HCT116 (cell line): Measurements from ENCODE around the gene CD247.

Source experiments
- EGR1 ChIP-seq: IDR thresholded peaks from 2 replicates; pipeline ENCODE4 v1.6.1; 2012; ENCODE audit warnings: low read depth
- EZH2 ChIP-seq: fragments of 200-600 bp; sonication (generic); IDR thresholded peaks from 2 replicates; pipeline ENCODE4 v1.6.1; 2017; ENCODE audit warnings: antibody characterized with exemption, mixed run types
- EZH2phosphoT487 ChIP-seq: fragments of 200-600 bp; IDR thresholded peaks from 2 replicates; pipeline ENCODE4 v1.6.1; 2018; ENCODE audit warnings: antibody characterized with exemption, borderline replicate concordance
- POLR2A ChIP-seq: IDR thresholded peaks from 2 replicates; pipeline ENCODE4 v1.7.0; 2011; ENCODE audit warnings: borderline replicate concordance; ENCODE audit not compliant: insufficient read depth, insufficient read length; ENCODE audit errors: extremely low read depth
- POLR2AphosphoS5 ChIP-seq: IDR thresholded peaks from 2 replicates; pipeline ENCODE4 v1.6.1; 2011; ENCODE audit warnings: mild to moderate bottlenecking, low read depth, low read length, moderate library complexity
- SP1 ChIP-seq: IDR thresholded peaks from 2 replicates; pipeline ENCODE4 v1.6.1; 2012; ENCODE audit warnings: low read depth
- SRF ChIP-seq: IDR thresholded peaks from 2 replicates; pipeline ENCODE4 v1.6.1; 2012; ENCODE audit warnings: low read depth
- ZNF274 ChIP-seq: fragments of 200-500 bp; sonication (Bioruptor generic); IDR thresholded peaks from 2 replicates; pipeline ENCODE4 v1.6.1; 2014; ENCODE audit warnings: mild to moderate bottlenecking, low read depth, low read length, inconsistent platforms
- TF ChIP-seq, protein P1 (sequence below), 3 experiments: fragments of 200-600 bp in 1 of 3; sonication (generic) in 1 of 3; IDR thresholded peaks in 2 of 3; conservative IDR thresholded peaks in 1 of 3; 2 replicates each; pipeline ENCODE4 v1.5.1; 2012 to 2017; ENCODE audit warnings: low read depth in 2 of 3, low read length in 2 of 3, antibody characterized with exemption in 1 of 3, borderline replicate concordance in 1 of 3, control low read depth in 1 of 3, mild to moderate bottlenecking in 1 of 3, mixed read lengths in 1 of 3, mixed run types in 1 of 3, moderate library complexity in 1 of 3; ENCODE audit not compliant: insufficient read depth in 1 of 3
- TF ChIP-seq, protein P2 (sequence below): IDR thresholded peaks from 2 replicates; pipeline ENCODE4 v1.6.1; 2012
- TF ChIP-seq, protein P3 (sequence below): IDR thresholded peaks from 2 replicates; pipeline ENCODE4 v1.6.1; 2011; ENCODE audit warnings: mild to moderate bottlenecking, low read length, moderate library complexity; ENCODE audit not compliant: insufficient replicate concordance; ENCODE audit errors: extremely low read depth

DNA sequence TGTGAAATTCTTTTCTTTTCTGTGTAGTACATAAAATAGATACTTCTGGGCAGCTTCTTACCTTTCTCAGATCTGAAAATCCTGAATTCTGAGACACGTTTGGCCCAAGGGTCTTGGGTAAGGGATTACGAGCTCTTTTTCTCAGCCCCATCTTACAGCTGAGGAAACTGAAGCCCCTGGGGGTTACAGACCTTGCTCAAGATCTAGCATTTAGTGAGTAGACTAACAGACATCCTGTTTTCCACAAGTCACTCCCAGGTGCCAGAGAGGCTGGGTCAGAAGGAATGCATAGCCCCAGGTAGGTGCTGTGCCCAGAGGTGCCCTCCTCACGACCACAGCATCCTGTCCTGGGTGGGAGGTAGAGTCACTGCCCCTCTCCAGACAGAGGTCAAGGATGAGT is 48.4 kb upstream of the CD247 start:
- TF ChIP-seq POLR2AphosphoS5 = no peak
- TF ChIP-seq EZH2 = no peak
- no peak for TF ChIP-seq ZNF274
- TF ChIP-seq, protein P1, sequence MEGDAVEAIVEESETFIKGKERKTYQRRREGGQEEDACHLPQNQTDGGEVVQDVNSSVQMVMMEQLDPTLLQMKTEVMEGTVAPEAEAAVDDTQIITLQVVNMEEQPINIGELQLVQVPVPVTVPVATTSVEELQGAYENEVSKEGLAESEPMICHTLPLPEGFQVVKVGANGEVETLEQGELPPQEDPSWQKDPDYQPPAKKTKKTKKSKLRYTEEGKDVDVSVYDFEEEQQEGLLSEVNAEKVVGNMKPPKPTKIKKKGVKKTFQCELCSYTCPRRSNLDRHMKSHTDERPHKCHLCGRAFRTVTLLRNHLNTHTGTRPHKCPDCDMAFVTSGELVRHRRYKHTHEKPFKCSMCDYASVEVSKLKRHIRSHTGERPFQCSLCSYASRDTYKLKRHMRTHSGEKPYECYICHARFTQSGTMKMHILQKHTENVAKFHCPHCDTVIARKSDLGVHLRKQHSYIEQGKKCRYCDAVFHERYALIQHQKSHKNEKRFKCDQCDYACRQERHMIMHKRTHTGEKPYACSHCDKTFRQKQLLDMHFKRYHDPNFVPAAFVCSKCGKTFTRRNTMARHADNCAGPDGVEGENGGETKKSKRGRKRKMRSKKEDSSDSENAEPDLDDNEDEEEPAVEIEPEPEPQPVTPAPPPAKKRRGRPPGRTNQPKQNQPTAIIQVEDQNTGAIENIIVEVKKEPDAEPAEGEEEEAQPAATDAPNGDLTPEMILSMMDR (IDR thresholded peaks at IDR 0.05 in 2 of 3, conservative IDR thresholded peaks at IDR 0.05 in 1 of 3; ENCODE audit: borderline replicate concordance in 1 of 3, insufficient read depth in 1 of 3, low read depth in 2 of 3, low read length in 2 of 3) = no peak
- TF ChIP-seq SP1 = no peak
- no peak for TF ChIP-seq EZH2phosphoT487
- no peak for TF ChIP-seq SRF
- TF ChIP-seq, protein P2, sequence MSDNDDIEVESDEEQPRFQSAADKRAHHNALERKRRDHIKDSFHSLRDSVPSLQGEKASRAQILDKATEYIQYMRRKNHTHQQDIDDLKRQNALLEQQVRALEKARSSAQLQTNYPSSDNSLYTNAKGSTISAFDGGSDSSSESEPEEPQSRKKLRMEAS = no peak
- no peak for TF ChIP-seq POLR2A
- TF ChIP-seq EGR1 = no peak
- TF ChIP-seq, protein P3, sequence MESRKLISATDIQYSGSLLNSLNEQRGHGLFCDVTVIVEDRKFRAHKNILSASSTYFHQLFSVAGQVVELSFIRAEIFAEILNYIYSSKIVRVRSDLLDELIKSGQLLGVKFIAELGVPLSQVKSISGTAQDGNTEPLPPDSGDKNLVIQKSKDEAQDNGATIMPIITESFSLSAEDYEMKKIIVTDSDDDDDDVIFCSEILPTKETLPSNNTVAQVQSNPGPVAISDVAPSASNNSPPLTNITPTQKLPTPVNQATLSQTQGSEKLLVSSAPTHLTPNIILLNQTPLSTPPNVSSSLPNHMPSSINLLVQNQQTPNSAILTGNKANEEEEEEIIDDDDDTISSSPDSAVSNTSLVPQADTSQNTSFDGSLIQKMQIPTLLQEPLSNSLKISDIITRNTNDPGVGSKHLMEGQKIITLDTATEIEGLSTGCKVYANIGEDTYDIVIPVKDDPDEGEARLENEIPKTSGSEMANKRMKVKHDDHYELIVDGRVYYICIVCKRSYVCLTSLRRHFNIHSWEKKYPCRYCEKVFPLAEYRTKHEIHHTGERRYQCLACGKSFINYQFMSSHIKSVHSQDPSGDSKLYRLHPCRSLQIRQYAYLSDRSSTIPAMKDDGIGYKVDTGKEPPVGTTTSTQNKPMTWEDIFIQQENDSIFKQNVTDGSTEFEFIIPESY = no peak
